GM19238 (cell line): ENCODE data around the gene PABPN1L.

ENCODE experiments used
- DNase-seq: peaks from one replicate; pipeline ENCODE4 v3.0.0; 2011; ENCODE audit warnings: low spot score; ENCODE audit not compliant: insufficient read length

PABPN1L gene

GRCh38 chr16:88884569-88885271 is 18.3 kb upstream of the PABPN1L start:
- DNase-seq, result no peak

GRCh38 chr16:88883946-88884345 is 17.5 kb upstream of the PABPN1L start:
- no peak for DNase-seq

GRCh38 chr16:88883117-88883895 is 16.8 kb upstream of the PABPN1L start:
- no peak for DNase-seq

- DNase-seq, result no peak
Measured at GRCh38 chr16:88882358-88883030, 16.0 kb upstream of the PABPN1L start.

GRCh38 chr16:88881675-88882357 is 15.4 kb upstream of the PABPN1L start:
- no peak for DNase-seq

- no peak for DNase-seq
Measured at GRCh38 chr16:88881007-88881615, 14.7 kb upstream of the PABPN1L start.

GRCh38 chr16:88880226-88881006 is 14.0 kb upstream of the PABPN1L start:
- no peak for DNase-seq

- DNase-seq, result no peak
Measured at GRCh38 chr16:88879788-88880055, 13.3 kb upstream of the PABPN1L start.

GRCh38 chr16:88878967-88879787 is 12.7 kb upstream of the PABPN1L start:
- no peak for DNase-seq

- DNase-seq, result no peak
Measured at GRCh38 chr16:88878356-88878755, 11.9 kb upstream of the PABPN1L start.

GRCh38 chr16:88877564-88878289 is 11.3 kb upstream of the PABPN1L start:
- DNase-seq, result no peak

- DNase-seq, result no peak
Measured at GRCh38 chr16:88876942-88877526, 10.6 kb upstream of the PABPN1L start.

- DNase-seq, result no peak
Measured at GRCh38 chr16:88875703-88876234, 9.3 kb upstream of the PABPN1L start.

- DNase-seq, result no peak
Measured at GRCh38 chr16:88874938-88875599, 8.6 kb upstream of the PABPN1L start.

GRCh38 chr16:88872650-88873331 is 6.3 kb upstream of the PABPN1L start:
- no peak for DNase-seq

- no peak for DNase-seq
Measured at GRCh38 chr16:88871730-88872416, 5.4 kb upstream of the PABPN1L start.

GRCh38 chr16:88871349-88871702 is 4.9 kb upstream of the PABPN1L start:
- DNase-seq, result no peak
